HCT116 (cell line): Measurements from ENCODE around the gene SETD1A.

Source experiments
- CEBPB ChIP-seq: IDR thresholded peaks from 2 replicates; pipeline ENCODE4 v1.6.1; 2012; ENCODE audit warnings: low read depth
- CTCF ChIP-seq, 3 experiments: fragments of 200-600 bp in 1 of 3; sonication (generic) in 1 of 3; IDR thresholded peaks in 2 of 3; conservative IDR thresholded peaks in 1 of 3; 2 replicates each; pipeline ENCODE4 v1.5.1; 2012 to 2017; ENCODE audit warnings: low read depth in 2 of 3, low read length in 2 of 3, antibody characterized with exemption in 1 of 3, borderline replicate concordance in 1 of 3, control low read depth in 1 of 3, mild to moderate bottlenecking in 1 of 3, mixed read lengths in 1 of 3, mixed run types in 1 of 3, moderate library complexity in 1 of 3; ENCODE audit not compliant: insufficient read depth in 1 of 3
- EGR1 ChIP-seq: IDR thresholded peaks from 2 replicates; pipeline ENCODE4 v1.6.1; 2012; ENCODE audit warnings: low read depth
- EZH2 ChIP-seq: fragments of 200-600 bp; sonication (generic); IDR thresholded peaks from 2 replicates; pipeline ENCODE4 v1.6.1; 2017; ENCODE audit warnings: antibody characterized with exemption, mixed run types
- POLR2A ChIP-seq: IDR thresholded peaks from 2 replicates; pipeline ENCODE4 v1.7.0; 2011; ENCODE audit warnings: borderline replicate concordance; ENCODE audit not compliant: insufficient read depth, insufficient read length; ENCODE audit errors: extremely low read depth
- POLR2AphosphoS5 ChIP-seq: IDR thresholded peaks from 2 replicates; pipeline ENCODE4 v1.6.1; 2011; ENCODE audit warnings: mild to moderate bottlenecking, low read depth, low read length, moderate library complexity
- SIN3A ChIP-seq: IDR thresholded peaks from 2 replicates; pipeline ENCODE4 v1.6.1; 2012; ENCODE audit warnings: low read depth
- SP1 ChIP-seq: IDR thresholded peaks from 2 replicates; pipeline ENCODE4 v1.6.1; 2012; ENCODE audit warnings: low read depth
- SRF ChIP-seq: IDR thresholded peaks from 2 replicates; pipeline ENCODE4 v1.6.1; 2012; ENCODE audit warnings: low read depth
- ZNF274 ChIP-seq: fragments of 200-500 bp; sonication (Bioruptor generic); IDR thresholded peaks from 2 replicates; pipeline ENCODE4 v1.6.1; 2014; ENCODE audit warnings: mild to moderate bottlenecking, low read depth, low read length, inconsistent platforms
- TF ChIP-seq, protein P1 (sequence below): IDR thresholded peaks from 2 replicates; pipeline ENCODE4 v1.6.1; 2012
- TF ChIP-seq, protein P2 (sequence below): IDR thresholded peaks from 2 replicates; pipeline ENCODE4 v1.6.1; 2012; ENCODE audit warnings: low read depth
- TF ChIP-seq, protein P3 (sequence below): IDR thresholded peaks from 2 replicates; pipeline ENCODE4 v1.6.1; 2012

GRCh38 chr16:31004658-31005057, 47.1 kb downstream of the SETD1A start:
- no peak for TF ChIP-seq SIN3A
- TF ChIP-seq, protein P1, sequence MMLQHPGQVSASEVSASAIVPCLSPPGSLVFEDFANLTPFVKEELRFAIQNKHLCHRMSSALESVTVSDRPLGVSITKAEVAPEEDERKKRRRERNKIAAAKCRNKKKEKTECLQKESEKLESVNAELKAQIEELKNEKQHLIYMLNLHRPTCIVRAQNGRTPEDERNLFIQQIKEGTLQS = no peak
- no peak for TF ChIP-seq CTCF (IDR thresholded peaks at IDR 0.05 in 2 of 3, conservative IDR thresholded peaks at IDR 0.05 in 1 of 3; ENCODE audit: borderline replicate concordance in 1 of 3, insufficient read depth in 1 of 3, low read depth in 2 of 3, low read length in 2 of 3)
- TF ChIP-seq SP1 = no peak
- TF ChIP-seq SRF = no peak
- no peak for TF ChIP-seq POLR2A
- TF ChIP-seq EGR1 = no peak
- TF ChIP-seq, protein P2, sequence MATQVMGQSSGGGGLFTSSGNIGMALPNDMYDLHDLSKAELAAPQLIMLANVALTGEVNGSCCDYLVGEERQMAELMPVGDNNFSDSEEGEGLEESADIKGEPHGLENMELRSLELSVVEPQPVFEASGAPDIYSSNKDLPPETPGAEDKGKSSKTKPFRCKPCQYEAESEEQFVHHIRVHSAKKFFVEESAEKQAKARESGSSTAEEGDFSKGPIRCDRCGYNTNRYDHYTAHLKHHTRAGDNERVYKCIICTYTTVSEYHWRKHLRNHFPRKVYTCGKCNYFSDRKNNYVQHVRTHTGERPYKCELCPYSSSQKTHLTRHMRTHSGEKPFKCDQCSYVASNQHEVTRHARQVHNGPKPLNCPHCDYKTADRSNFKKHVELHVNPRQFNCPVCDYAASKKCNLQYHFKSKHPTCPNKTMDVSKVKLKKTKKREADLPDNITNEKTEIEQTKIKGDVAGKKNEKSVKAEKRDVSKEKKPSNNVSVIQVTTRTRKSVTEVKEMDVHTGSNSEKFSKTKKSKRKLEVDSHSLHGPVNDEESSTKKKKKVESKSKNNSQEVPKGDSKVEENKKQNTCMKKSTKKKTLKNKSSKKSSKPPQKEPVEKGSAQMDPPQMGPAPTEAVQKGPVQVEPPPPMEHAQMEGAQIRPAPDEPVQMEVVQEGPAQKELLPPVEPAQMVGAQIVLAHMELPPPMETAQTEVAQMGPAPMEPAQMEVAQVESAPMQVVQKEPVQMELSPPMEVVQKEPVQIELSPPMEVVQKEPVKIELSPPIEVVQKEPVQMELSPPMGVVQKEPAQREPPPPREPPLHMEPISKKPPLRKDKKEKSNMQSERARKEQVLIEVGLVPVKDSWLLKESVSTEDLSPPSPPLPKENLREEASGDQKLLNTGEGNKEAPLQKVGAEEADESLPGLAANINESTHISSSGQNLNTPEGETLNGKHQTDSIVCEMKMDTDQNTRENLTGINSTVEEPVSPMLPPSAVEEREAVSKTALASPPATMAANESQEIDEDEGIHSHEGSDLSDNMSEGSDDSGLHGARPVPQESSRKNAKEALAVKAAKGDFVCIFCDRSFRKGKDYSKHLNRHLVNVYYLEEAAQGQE = no peak
- no peak for TF ChIP-seq EZH2
- TF ChIP-seq CEBPB = no peak
- TF ChIP-seq ZNF274 = no peak
- TF ChIP-seq POLR2AphosphoS5 = no peak
- TF ChIP-seq, protein P3, sequence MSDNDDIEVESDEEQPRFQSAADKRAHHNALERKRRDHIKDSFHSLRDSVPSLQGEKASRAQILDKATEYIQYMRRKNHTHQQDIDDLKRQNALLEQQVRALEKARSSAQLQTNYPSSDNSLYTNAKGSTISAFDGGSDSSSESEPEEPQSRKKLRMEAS = no peak
